Uterus (tissue), 2 donors: ENCODE results near the gene RGS7.

Experiments used
- CTCF ChIP-seq, 4 experiments: fragments of 200-600 bp in 2 of 4; fragments of 450-650 bp in 2 of 4; sonication (generic) in 2 of 4; IDR thresholded peaks; one replicate each; pipeline ENCODE4 v1.5.1; 2016 to 2019; ENCODE audit warnings: antibody characterized with exemption in 4 of 4, mild to moderate bottlenecking in 2 of 4, moderate library complexity in 1 of 4
- POLR2A ChIP-seq, 2 donors: fragments of 450-650 bp; IDR thresholded peaks; one replicate each; pipeline ENCODE4 v1.6.1; 2016; ENCODE audit warnings: antibody characterized with exemption in 2 of 2, mild to moderate bottlenecking in 1 of 2, moderate library complexity in 1 of 2

- TF ChIP-seq POLR2A (IDR thresholded peaks at IDR 0.05) = no peak
- TF ChIP-seq CTCF (IDR thresholded peaks at IDR 0.05) = no peak
These were observed 106.5 kb downstream of the RGS7 start for GRCh38 chr1:241250465-241250864.
